ENCODE data around the gene KCNMB2.
"Not testable (repeated sequence)": the region's sequence is repeated elsewhere in the genome, so short reads cannot be mapped to it uniquely, and the experiment has no call there.

KCNMB2 gene

DNA sequence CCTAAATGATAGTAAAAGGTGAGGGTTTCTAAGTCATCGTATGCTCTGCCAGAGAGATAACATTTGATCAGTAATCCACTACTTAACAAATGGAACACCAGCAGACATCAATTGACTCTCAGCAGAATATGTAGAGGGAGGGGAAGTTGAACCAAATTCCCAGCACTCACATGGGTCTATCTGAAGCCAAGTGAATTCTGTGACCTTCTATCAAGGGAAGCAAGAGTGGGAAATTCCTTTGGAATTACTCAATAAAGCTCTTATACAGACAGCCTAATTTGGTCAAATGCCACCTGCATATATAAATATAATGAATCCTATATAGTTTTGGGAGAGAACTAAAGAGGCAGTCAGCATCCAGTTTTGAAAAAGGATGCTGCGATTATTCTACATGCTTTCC is 15.8 kb upstream of the KCNMB2 start:
- no peak for DNase-seq

DNA sequence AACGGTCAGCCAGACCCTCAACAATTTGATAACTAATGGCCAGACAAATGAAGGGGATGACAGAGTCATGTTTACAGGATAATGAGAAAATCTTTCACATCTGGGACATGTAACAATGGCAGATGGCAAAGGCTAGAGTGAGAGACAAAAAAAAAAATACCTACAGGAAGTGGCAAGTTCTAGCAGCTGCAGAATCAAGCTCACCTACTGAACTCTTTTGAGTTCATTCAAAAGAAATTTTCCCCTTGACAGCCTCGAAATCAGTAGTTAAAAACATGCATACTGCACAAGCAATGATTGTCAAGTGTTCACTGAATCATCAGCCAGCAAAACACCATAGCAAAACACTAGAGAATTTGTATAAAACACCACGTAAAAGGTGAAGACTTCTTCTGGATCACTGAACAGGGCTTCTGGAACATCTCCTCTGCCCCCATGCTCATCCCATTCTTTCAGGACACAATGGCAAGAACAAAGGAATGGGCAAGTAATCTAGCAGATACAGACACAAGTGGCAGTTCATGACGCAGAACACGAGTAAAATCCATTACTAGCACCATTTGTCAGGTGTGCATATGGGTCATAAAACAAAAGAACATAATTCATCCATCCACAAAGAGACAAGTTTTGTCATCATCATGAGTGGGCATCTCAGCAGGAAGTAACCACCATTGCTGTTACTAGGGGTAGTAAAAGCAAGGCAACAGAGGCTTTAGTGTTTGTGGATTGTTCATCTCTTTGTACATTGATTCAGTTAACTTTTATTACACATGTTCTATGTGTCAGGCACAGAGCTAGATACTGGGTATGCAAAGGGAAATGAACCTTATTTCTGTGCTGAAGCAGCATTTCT is 13.8 kb upstream of the KCNMB2 start:
- no peak for DNase-seq

DNA sequence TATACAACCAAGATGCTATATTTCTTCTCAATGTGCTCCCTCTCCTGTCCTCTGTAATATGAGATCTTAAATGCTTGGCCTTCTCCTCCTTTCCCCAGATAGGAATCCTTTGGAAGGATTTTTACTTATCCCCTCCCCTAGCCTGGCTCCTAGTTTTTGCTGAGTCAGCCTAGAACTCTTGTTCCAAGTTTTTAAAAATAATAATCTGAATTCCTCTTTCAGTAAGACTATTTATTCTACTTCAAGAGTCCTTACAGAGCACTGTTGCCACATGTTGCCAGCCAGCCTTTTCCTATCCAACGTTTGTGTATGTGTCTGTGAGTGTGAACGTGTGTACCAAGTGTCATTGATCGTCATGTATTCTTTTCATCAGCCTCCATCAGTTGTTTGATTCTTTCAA is 11.0 kb upstream of the KCNMB2 start:
- DNase-seq, result no peak

DNA sequence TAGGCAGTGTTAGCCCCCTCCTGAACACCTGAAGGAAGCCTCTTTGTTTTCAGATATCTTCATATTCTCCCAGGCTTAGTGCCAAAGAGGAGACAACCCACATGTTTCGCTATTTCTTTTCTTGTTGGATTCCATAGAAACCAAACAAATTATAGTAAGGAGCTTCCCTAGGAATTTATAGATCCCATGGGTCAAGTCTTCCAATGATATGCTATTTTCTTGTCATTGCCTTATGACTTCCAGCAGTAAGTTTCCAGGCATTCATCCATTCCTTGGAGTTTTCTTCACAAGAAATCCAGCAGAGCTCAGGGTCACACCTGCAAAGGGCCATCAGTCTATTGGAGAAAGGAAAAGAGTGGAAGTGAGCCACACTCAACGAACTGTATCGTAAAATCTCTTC is 9.9 kb upstream of the KCNMB2 start:
- no peak for DNase-seq

DNA sequence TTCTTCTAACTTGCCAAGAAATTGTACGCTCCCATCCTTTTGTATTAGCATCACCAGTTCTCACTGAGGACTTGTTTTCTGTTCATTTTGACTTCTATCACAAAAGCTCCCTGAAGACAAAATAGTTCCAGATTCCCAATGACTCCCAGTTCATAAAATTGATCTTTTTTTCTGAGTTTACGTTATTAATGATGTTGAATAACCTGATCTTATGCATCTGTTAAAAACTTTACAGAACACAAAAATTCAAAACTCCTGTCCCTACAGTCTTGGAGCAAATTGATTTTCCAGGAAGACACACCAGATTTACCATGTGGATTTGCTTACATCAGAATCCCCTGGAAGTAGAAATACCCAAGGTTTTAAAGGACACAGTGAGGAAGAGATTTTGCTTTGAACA is 8.3 kb upstream of the KCNMB2 start:
- no peak for DNase-seq

DNA sequence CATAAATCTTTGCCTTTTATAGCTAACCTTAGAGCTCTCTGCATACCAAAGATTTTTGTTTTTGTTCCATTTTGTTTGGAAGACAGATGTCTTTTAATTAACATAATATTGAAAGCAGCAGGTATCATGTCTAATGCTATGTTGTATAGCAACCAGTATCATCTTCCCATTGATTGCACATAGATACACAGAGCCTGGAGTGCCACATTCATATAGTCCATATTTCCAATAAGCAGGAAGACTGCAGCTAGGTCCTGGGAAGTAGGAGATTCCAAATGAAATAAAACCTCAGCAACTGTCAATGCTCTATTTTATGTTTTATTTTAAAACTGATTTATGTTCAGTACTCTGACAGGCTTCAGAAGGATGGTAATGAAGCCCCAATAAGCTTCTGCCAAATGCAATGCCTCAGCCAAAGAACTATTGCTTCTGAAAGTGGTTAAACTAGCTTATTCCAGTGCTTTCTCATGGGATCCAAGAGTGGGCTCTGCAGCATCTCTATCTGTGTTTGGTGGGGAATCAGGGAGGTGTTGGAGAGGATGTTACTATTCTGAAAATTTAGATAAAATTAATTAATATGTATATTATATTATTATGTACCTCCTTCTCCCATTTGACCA is 6.5 kb upstream of the KCNMB2 start:
- DNase-seq, result no peak

DNA sequence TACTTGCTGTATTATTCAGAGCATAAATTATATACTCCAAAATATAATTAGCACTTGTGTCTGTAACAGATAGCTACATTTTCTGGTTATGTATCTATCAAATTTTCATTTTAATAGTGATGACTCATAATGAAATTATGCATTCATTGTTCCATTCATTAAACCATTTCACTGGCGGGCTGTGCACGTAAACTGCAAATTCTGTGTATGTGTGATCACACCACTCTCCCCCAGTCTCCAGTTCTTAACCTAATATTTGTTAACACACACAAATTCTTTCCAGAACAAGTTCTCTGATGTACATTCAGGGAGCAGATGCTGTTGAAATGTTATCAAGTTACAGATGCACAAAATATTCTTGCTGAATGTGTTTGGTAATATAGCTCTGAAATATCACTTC is 3.8 kb upstream of the KCNMB2 start:
- no peak for DNase-seq

DNA sequence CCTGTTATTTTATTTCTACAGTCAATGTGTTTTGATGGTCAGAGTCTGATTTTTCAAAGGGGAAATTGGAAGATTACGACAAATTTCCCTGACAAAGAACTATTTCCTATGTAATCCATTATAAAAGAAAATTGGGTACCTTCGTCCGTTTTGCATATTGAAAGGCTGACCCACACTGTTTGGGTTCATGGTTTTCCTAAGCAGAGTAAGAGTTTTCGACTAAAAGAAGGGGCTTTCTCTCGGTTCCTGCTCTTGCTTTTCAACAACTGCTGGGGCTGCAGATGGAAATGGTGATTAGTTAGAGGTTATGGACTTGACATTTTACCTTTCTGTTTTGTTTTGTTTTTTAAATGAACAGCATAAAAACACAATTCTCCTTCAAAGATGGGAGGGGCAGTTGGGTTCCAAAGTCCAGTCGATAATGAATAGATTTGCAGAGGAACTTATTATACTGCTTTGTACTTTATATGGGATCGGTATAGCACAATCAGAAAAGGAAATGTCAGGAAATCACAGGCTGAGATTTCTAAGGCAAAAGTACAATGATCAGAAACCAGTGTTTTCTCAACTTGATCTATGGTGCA is 978 bp downstream of the KCNMB2 start:
- no peak for DNase-seq

DNA sequence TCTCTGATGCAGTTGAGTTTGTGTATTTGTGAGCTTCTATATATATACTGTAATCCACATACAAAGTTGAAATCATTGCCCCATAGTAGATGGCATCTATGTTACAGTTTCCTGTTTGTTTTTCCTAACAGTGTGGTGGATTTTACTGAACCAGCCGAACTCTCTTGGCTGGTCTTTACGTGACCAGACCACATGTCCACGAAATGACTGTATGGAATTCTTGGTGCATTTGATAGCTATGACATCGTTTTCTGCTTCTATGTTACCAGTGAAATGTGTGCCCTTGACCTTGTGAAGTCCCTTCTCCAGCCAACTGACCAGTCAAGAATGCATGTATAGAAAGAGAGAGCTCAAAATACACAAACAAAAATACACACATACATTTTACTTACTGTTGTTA is 1.8 kb downstream of the KCNMB2 start:
- no peak for DNase-seq

DNA sequence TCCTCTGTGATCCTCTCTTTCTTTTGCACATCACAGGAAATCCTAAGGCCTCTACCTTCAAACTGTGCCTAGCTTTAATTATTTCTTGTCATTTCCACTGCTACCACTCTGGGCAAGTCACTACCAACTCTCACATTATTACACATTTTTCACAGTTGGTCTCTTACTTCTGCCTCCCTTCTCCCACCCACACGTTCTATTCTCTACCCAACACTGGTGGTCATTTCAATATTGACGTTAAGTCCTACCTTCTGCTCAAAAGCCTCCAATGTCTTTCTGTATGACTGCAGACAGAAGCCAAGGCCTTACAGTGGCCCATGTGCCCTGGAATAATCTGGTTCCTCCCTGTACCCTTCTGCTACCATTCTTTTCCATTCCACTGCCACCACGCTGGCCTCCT is 3.9 kb downstream of the KCNMB2 start:
- DNase-seq, result no peak

DNA sequence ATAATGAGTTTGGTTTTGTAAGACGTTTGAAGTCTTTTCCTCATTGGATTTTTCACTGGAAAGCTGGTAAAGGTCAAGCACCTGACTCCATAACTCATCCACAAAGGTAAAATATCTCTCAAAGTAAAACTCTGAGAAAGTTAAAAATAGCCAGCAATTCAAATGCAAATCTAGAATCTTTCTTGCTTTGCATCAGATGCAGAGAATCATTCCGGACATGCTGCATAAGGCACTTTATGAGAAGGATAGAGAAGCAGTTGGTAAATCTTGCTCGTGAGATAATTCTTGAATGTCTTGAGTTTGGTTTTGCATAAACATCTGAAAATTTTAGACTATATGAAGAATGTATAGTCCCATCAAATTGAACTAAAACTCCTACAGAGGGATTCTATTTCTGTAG is 9.1 kb downstream of the KCNMB2 start:
- no peak for DNase-seq

DNA sequence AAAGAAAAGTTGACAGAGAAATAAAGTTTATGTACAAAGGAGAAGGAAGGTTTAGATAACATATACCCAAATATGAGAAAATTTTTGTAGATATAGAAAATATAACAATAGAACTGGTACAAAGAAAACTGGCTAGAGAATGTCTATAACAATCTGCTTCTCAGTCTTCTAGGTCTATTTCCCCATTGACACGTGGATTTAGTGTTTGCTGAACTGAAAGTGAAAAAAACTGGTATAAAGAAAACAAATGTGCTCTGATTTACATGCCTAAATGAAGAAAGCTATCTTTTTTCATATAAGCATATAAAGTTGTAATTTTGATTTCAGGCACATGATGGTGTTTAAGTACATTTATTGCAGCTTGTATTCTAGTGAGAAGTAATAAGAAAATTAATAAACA is 9.8 kb downstream of the KCNMB2 start:
- DNase-seq, result no peak

DNA sequence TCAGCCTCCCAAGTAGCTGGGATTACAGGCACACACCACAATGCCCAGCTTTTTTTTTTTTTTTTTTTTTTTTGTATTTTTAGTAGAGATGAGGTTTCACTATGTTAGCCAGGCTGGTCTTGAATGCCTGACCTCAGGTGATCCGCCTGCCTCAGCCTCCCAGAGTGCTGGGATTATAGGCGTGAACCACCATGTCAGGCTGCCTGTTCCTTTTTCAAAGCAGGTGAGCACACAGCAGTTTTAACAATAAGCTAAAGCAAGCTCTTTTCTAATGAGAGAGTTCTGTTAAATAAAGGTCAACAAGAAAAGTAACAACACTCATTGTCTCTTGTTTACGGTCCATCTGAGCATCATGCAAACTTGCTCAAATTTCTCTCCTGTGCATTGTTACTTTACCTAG is 13.2 kb downstream of the KCNMB2 start:
- DNase-seq, result not testable (repeated sequence)

DNA sequence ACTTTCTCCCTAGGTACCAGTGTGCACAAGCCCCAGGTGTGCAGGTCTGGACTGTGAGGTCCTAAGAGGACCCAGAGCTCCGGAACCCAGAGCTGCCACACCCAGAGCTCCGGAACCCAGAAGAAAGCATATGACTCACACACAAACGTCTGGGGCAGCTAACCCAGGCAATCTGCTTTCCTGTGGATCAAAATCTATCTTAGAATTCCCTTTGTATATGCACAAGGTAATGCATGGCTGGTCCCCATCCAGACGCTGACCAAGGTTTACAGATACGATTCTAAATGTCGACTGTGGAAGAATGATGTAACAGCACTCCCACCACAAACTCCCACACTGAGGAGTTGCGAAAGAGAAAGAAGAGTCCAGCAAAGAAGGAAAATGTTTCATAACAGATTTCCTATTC is 15.7 kb downstream of the KCNMB2 start:
- no peak for DNase-seq

DNA sequence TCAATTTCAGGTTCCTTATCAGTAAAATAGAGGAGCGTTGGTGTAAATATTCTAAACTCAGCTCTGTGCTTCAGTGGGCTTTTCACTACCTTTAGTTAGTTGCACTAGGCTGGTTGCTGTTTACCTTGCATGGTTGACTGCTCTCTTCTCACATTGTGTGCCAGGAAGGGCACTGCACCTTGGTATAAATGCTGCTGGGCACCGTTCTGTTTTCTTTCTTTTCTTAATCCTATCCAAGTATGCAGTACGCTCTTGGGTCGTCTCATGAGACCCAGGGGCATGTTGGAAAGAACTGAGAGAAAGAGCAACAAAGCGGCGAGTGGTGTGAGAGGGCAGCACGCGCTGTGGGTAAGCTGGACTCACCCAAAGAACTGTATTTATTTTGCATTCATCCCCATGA is 22.4 kb downstream of the KCNMB2 start:
- DNase-seq, result no peak

DNA sequence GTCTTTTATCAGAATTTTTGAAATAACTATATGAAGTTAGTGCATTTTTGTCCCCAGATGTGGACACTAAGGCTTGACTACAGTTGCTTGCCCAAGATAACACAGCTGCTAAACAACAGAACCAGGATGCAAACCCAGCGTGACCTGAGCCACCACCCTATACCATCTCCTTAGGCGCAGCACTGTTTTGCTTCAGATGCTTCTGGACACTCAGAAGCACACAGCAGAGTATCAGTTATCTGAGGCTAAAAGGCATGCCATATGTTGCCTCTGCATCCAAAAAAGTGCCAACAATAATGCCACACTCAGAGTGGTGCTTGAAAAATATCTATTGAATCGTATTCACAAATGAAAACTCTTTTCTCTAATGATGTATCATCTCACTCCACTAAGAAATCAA is 24.5 kb downstream of the KCNMB2 start:
- no peak for DNase-seq

DNA sequence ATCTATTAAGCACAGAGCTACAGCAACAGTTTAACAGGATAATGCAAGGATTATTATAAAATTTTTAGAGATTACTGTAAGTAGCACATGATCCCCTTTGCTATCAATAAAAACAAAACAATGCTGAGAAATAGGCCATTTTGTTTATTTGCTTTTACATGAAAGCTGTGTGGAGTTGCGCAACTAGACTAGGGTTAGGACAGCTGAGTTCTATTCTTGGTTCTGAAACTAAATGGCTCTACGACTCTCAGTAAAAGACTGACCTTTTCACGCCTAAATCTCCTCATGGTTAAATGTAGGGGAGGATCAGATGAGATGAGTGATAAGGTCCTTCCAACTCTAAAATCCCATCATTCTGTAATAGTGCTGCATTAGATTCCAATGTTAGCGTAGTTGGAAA is 25.0 kb downstream of the KCNMB2 start:
- no peak for DNase-seq

DNA sequence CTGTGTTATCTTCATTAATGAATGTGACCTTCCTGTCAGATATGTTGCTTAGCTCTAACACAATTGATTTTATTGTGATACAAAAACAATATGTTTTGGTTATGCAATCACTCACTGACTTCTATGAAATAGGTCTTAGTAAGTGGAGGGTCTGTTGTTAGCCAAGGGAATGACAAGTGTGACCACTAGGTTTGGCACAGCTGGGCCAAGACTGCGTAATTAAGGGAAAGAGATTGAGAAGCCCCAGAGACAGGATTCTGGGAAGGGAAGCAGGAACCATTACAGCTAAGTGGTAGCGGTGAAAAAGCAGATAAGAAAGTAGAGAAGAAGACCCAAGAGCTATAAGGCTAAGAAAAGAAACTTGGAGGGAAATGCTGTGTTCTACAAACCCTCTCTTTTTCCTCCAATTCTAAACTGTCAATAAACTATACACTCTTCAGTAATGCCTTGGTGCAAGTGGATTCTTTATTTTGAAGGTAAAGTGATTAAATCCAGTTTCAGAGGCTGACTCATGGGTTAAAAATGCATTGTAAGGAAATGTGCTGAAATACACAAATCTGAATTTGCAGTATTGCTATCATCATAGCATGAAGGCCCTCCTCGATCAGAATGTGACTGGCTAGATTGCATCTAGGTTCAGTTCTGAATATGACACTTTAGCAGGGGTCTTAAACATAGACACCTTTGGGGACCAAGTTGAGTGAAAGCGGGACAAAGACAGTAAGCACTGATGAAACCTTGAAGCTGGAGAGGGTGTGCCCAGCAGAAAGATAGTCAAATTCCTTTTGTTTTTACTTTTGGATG is 26.1 kb downstream of the KCNMB2 start:
- no peak for DNase-seq

DNA sequence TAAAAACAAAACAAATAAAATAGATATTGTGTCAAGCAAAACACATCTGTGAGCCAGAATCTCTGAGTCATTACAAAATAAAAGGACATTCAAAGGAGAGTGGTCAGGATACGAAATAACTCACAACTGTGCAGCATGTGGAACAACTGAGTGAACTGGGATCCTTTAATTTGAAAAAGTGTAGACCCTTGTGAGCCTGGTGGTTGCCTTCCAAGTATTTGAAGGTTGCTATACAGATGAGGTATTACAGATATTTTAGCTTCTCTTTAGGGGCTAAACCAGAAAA is 26.7 kb downstream of the KCNMB2 start:
- no peak for DNase-seq

DNA sequence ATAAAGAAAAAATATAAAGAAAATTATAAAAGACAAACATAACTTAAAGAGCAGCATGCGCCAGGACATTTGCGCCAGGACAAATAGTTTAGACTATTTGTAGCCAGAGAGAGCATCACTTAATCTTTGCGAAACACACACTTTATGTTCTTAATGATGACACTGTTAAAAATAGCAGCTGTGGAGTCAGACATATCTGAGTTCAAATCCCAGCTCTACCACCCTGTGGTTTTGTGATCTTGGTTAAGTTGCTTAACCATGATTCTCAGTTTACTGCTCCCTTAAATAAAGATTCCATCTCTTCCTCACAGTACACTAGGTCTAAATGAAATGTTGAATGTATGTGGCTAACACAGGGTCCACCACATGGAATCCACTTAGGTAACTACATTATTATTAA is 31.4 kb downstream of the KCNMB2 start:
- DNase-seq, result no peak

DNA sequence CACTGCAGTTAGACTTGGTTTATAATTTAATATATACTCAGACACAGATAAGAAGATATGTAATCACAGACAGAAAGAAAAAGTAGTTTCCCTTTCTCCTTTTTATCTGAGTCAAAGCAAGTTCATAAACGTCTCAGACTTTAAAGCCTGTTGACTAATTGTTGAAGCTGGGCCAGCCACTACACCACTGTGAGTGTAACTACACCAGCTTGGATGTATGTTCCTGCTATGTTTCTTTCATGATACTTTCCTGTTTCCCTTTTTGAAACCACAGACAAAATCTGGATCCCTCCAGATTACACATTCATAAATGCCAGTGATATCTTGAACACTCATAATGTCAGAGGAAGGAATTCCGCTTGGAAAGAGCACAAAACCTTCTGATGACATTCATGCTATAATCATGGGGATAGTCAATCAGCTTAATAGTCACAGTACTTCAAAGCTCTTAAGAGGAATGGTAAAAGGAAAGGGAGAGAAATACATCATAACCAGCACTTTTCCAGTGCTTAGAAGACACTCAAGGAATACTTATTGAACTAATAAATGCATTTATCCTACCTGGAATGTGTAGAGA is 32.0 kb downstream of the KCNMB2 start:
- DNase-seq, result no peak

DNA sequence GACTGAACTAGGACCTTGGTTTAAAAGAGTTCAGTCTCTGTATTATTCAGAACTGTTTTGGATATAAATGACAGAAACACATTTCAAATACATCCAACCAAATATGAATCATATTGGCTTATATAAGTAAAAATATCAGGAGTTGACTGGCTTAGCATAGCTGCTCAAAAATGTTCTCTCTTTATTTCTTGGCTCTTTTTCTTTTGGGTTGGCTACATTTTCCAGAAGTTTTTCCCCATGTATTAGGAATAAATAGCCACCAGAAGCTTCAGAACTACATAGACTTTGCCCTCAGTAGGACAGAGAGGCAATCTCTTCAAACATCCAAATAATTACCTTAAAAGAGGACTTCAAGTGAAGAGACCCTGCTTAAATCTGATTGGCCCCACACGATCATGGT is 32.7 kb downstream of the KCNMB2 start:
- DNase-seq, result no peak

DNA sequence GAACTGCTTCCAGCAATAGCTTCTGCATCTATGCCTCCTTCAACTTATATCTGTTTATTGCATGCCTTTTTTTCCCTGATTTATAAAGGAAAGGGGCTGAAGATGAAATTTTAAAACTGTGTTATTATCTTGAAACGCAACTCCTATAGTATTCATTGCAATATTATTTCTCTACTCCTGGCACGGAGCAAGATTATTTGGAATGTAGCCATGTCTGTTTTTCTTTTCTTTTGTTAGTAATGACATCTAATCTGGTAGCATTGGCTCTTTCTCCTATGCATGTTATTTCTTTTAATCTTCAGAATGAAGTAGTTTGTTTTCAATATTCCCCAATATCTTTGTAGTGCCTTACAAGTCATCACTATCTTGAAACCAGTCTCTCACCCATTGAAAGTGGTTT is 33.6 kb downstream of the KCNMB2 start:
- no peak for DNase-seq
